Measurements from ENCODE around the gene SIVA1. TPM values are rescaled to one million over a fixed set of nuclear protein-coding genes. Genes with fewer than 3 reads are reported as not detected.

The SIVA1 gene
- polyA plus RNA-seq, 1 donor from 2014 or later = 195 TPM

DNA sequence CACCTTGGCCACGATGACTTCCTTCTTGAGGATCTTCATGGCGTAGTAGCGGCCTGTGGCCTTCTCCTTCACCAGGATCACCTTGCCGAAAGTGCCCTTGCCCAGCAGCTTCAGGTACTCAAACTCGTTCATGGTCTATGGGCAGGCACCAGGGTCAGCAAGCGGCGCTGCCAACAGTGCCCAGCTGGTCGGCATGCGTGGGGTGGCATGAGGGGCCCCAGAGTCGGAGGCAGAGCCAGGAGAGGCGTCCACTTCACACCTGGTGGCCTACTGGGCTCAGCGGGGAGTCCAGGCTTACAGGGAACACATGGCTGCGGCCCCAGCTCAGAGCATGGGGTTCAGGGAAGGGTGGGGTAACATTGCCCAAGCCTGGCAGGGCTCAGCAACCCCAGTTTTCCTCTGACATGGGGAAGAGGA is 22.1 kb downstream of the SIVA1 start:
- Mint-ChIP-seq H3K9me3 (no peaks in the 10 kb centered on the region), H3K36me3 (peaks cover 4% of the 10 kb centered on the region), H3K4me3 (no peak overlapping the region), H3K4me1 (peaks cover 0 to 1% (median 0%) of the 10 kb centered on the region in 3 donors), H3K27ac (no peak overlapping the region), H3K27me3 (no peaks in the 10 kb centered on the region)

DNA sequence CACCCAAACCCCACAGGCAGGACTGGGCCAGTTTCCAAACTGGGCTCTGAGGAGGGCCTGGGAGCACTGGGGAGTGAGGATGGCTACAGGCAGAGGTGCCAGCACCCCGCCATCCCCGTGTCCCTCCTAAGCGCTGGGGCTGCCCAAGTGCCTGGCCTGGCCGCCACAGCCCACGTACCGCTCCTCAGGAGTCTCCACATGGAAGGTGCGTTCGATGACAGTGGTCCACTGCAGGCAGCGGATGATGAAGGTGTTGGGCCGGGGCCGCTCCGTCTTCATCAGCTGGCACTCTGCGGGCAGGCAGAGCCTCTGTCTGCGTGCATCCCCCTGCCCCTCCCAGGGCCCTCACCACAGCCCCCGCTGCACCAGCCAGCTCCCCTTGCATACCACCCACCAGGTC is 23.5 kb downstream of the SIVA1 start:
- Mint-ChIP-seq H3K4me3 (no peak overlapping the region), H3K36me3 (no peaks in the 10 kb centered on the region), H3K27me3 (no peaks in the 10 kb centered on the region), H3K27ac (peak overlapping the region in 1 of 3 donors; percentile 23), H3K9me3 (no peaks in the 10 kb centered on the region), H3K4me1 (peaks cover 0 to 2% (median 0%) of the 10 kb centered on the region in 3 donors)

DNA sequence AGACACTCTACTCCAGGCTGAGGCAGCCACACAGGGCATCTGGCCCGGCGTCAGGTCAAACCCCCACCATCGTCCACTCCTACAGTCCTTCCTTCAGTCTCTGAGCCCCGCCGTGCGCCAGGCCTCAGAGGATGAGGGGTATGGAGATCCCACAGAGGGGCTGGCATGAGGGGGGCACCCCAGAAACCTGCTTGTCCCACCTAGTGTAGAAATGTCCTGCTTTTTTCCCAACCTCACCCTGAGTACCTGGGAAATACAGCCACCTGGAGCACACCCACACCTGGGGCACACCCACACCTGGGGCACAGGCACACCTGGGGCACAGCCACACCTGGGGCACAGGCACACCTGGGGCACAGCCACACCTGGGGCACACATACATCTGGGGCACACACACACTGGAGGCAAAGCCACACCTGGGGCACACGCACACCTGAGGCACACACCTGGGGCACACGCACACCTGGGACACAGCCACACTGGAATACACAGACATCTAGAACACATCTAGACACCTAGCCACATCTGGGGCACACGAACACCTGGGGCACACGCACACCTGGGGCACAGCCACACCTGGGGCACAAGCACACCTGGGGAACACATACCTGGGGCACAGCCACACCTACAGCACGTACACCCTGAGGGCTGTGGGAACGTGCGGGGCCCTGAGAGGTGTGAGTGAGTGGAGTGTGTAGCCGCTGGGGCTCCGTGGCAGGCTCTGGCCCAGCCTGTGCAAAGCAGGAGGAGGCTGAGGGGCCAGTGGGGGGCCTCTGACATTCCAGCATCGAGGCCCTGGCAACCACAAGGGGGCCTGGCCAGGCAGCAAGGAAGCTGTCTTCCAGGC is 24.2 kb downstream of the SIVA1 start:
- Mint-ChIP-seq H3K9me3 (no peaks in the 10 kb centered on the region), H3K4me1 (peaks cover 0 to 2% (median 0%) of the 10 kb centered on the region in 3 donors), H3K27ac (peak overlapping the region in 1 of 3 donors; percentile 23), H3K27me3 (no peaks in the 10 kb centered on the region), H3K36me3 (no peaks in the 10 kb centered on the region), H3K4me3 (no peak overlapping the region)

DNA sequence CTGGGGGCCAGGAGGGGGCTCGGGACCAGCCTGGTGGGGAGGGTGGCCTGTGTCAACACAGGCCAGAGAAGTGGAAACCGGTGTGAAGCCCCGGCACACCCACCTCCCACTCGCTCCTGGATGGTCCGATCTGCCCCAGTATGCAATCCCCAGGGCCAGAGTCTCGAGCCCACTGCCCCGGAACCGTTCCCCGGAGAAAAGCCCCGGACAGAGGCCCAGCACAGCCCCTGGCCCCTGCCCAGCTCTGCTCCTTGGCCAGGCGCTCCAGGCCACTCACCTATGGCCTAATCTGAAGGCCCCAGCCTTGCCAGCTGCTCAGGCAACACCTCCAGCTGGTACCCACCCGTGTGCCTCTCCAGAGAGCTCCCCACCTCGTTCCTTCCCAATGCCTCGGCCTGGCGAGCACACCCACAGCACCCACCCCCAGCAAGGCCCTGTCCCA is 24.9 kb downstream of the SIVA1 start:
- H3K4me3 Mint-ChIP-seq = no peak overlapping the region
- H3K27ac Mint-ChIP-seq = peak overlapping the region in 2 of 3 donors; percentile 10 to 64
- H3K36me3 Mint-ChIP-seq = no peaks in the 10 kb centered on the region
- no peaks in the 10 kb centered on the region for H3K27me3 Mint-ChIP-seq
- H3K4me1 Mint-ChIP-seq = peaks cover 0 to 2% (median 0%) of the 10 kb centered on the region in 3 donors
- no peaks in the 10 kb centered on the region for H3K9me3 Mint-ChIP-seq

DNA sequence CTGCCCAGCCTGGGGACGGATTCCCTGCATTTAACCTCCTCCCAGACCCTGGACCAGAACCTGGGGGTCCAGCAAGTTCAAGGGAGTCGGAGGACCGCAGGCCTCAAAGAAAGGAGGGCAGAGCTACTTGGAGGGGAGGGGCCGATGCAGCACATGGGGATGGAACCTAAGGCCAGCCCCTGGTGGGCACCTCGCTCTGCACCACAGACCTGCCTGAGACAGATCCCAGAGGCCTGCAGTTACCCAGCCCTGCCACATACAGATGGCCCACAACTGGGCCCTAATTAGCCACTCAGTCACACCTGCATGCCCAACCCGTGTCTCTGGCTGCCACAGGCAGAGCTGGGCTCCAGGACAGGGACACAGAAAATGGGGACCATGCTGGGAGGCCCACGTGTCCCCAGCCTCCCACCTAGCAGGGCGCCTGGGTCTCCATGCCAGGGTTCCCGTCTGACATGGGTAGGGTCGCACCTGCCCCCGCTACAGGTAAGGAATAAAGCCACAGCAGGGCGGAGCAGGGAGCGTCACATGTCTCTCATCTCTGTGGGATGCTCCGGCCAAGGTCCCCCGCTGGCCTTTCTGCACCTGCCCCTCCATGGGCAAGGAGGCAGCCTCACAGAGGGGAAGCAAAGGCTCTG is 25.9 kb downstream of the SIVA1 start:
- Mint-ChIP-seq H3K4me1 (peaks cover 0 to 2% (median 0%) of the 10 kb centered on the region in 3 donors), H3K4me3 (no peak overlapping the region), H3K27ac (no peak overlapping the region), H3K9me3 (no peaks in the 10 kb centered on the region), H3K36me3 (no peaks in the 10 kb centered on the region), H3K27me3 (no peaks in the 10 kb centered on the region)

DNA sequence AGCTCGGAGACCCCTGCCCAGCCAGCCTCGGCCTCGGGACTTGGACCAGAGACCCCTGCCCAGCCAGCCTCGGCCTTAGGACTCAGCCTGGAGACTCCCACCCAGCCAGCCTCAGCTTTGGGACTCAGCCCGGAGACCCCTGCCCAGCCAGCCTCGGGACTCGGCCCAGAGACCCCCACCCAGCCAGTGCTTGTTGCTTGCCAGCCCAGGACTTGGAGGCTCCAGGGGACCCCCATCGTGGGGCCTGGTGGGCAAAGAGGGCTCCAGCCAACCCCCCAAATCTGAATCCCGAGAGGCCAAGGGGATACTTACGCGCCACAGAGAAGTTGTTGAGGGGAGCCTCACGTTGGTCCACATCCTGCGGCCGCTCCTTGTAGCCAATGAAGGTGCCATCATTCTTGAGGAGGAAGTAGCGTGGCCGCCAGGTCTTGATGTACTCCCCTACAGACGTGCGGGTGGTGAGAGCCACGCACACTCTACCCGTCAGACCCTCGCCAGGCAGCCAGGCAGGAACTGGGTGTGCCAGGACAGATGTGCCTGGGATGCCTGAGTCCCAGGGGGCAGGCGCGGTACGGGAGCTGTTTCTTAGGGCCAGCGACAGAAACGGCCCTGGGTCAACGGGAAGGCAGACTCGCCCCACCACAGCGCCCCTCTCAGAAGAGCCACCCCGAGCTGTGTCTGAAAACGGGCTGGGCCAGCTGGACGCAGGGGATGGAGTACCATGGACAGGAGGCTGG is 27.0 kb downstream of the SIVA1 start:
- Mint-ChIP-seq H3K4me3 (no peak overlapping the region), H3K36me3 (no peaks in the 10 kb centered on the region), H3K27ac (peak overlapping the region in 1 of 3 donors; percentile 43), H3K27me3 (no peaks in the 10 kb centered on the region), H3K4me1 (peaks cover 0 to 3% (median 0%) of the 10 kb centered on the region in 3 donors), H3K9me3 (no peaks in the 10 kb centered on the region)

DNA sequence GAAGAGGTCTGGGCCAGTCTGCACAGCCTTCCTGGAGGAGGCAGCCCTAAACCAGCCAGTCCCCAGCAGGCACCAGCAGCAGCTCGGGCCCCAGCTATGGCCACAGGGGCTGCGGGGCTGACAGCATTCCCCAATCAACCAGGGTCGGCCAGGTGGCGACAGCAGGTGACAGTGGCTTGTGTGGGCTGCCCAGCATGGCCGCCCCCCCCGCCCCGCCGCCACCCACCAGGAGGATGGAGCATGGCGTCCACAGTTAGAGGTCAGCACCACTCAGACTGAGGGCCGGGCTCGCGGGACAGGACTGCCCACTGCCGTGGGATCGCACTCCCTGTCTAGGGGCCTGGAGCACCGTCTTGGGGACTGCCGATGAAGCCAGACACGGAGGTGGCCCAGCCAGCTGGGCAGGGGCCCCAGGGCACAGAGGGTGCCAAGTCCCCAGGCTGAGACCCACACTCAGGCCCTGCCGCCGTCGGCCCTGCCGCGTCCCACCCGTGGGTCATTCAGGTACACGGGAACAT is 27.6 kb downstream of the SIVA1 start:
- Mint-ChIP-seq H3K4me1 (peaks cover 0 to 3% (median 0%) of the 10 kb centered on the region in 3 donors), H3K4me3 (no peak overlapping the region), H3K36me3 (no peaks in the 10 kb centered on the region), H3K27ac (no peak overlapping the region), H3K9me3 (no peaks in the 10 kb centered on the region), H3K27me3 (no peaks in the 10 kb centered on the region)

DNA sequence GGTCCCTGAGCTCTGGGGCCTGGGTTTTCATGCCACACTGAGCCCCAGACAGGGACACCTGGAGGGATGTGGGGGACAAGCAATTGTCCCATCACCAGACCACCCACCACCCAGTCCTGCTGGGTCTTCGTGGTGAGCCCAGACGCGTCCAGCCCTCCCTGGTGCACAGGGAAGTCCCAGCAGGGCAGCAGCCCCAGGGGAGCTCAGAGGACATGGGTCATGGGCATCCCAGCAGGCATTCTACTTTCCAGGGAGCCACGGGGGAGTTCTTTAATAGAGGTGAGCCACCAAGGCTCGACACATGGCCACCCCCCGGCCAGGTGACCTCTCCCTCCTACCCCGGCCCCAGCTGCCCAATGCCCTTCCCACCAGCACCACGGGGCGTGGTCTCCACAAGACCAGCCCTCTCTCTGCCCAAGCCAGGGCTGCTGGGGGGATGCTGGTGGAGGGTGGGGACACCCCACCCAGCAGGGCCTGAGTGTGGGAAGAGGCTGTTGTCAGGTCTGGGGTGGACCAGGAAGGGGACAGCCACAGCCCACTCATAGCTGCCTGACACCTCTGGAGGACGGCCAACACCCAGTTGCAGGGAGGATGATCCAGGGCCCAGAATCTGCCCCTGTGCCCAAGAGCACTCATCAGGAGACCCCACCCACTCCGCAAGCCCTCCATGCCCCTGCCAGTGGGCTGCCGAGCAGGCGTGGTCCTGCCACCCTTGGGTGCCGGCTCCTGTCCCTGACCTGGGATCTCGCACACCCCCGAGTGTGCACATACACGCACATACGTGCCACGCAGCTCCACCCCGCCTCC is 28.5 kb downstream of the SIVA1 start:
- no peak overlapping the region for H3K27ac Mint-ChIP-seq
- no peaks in the 10 kb centered on the region for H3K9me3 Mint-ChIP-seq
- no peaks in the 10 kb centered on the region for H3K27me3 Mint-ChIP-seq
- H3K4me1 Mint-ChIP-seq = peaks cover 0 to 3% (median 0%) of the 10 kb centered on the region in 3 donors
- no peaks in the 10 kb centered on the region for H3K36me3 Mint-ChIP-seq
- H3K4me3 Mint-ChIP-seq = no peak overlapping the region

DNA sequence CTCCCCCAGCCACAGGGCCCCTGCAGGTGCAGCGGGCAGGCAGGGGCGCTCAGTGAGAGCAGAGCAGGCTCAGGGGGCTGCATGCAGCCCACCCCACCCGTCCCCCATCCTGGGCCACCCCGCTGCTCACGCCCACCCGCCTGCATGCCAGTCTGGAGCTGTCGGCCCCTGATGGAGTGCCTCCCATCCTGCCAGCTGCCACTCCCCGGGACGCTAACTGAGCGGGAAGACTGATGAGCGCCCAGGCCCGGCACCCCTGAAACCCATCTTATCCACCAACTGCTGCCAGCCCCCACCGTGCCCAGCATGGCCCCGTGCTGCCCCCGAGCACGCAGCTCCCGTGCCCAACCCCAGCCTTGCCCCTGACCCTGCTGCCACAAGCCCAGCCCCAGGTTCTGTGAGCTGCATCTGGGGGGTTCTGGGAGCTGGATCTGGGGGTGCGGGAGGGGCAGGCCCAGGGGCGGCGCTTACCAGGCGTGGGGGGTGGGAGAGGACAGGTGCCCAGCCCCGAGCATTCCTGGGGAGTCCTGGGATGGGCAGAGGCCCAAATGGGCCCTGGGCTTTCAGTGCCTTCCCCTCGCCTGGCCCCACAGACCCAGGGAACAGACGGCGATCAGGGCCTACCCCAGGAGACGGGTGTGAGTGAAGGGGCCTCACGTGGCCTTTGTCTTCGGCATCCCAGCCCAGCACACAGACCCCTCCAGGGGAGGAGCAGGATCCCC is 29.3 kb downstream of the SIVA1 start:
- Mint-ChIP-seq H3K27ac (no peak overlapping the region), H3K9me3 (no peaks in the 10 kb centered on the region), H3K4me3 (no peak overlapping the region), H3K36me3 (no peaks in the 10 kb centered on the region), H3K4me1 (peaks cover 0 to 3% (median 0%) of the 10 kb centered on the region in 3 donors), H3K27me3 (no peaks in the 10 kb centered on the region)

DNA sequence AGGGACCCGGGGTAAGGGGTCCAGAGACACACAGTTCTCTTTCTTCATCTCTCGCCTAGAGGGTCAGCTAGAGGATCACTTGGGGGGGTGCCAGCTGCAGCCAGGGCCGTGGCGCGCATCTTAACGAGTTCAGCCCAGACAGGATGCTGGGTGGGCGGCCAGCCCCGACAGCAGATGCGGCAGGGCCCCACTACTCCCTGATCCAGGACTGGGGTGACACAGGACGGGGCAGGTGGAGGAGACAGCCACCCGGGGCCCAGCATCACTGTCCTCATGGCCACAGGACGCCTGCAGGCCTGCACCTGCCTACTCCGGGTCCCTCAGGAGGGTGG is 29.8 kb downstream of the SIVA1 start:
- H3K4me3 Mint-ChIP-seq = no peak overlapping the region
- H3K27ac Mint-ChIP-seq = no peak overlapping the region
- no peaks in the 10 kb centered on the region for H3K36me3 Mint-ChIP-seq
- H3K27me3 Mint-ChIP-seq = no peaks in the 10 kb centered on the region
- H3K9me3 Mint-ChIP-seq = no peaks in the 10 kb centered on the region
- H3K4me1 Mint-ChIP-seq = peaks cover 0 to 3% (median 0%) of the 10 kb centered on the region in 3 donors

DNA sequence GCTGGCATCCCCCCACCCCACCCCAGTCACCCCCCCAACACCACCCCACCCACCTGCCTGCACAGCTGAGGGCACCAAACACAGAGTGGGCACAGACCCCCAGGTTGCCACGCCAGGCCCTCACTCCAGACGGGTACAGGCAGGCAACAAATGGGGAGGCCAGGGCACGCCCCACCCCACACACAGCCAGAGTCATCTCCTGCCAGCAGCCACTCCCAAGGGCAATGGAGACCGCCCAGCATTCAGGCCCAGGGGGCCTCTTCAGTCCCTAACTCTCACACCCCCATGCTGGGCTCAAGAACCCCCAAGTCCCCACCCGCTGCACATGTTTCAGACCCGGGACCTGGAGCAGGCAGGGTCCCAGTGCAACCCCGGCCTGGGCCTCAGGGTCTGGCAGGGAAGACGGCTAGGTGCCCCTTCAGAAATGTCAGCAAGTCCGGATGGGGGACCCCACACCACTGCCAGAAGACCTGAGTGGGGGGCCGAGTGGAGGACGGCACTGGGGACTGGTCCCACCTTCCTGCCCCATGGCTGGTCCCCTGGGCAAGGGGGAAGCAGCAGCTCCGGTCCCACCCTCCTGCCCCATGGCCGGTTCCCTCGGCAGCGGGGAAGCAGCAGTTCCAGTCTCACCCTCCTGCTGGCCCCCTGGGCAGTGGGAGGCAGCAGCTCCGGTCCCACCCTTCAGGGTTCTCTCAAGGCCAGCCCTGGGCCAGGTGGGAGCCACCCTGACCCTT is 30.7 kb downstream of the SIVA1 start:
- no peaks in the 10 kb centered on the region for H3K9me3 Mint-ChIP-seq
- no peak overlapping the region for H3K27ac Mint-ChIP-seq
- H3K36me3 Mint-ChIP-seq = no peaks in the 10 kb centered on the region
- H3K27me3 Mint-ChIP-seq = no peaks in the 10 kb centered on the region
- H3K4me1 Mint-ChIP-seq = peaks cover 0 to 3% (median 0%) of the 10 kb centered on the region in 3 donors
- H3K4me3 Mint-ChIP-seq = no peak overlapping the region

DNA sequence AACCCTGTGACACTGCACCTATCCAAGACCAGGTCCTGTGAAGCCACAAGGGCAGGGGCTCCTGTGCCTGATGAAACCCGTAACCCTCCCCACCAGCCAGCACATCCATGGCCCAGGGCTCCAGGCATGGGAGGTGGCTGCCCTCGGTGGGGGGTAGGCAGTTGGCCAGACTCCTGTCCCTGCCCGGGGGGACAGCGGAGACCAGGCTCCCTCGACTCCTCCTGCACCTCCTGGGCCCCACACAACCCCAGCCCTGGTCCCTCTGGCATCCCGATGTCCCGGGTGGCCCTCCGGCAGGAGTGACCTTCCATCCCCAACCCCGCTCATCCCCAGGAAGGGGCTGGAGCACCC is 31.2 kb downstream of the SIVA1 start:
- H3K4me1 Mint-ChIP-seq = peaks cover 0 to 3% (median 0%) of the 10 kb centered on the region in 3 donors
- H3K27ac Mint-ChIP-seq = no peak overlapping the region

DNA sequence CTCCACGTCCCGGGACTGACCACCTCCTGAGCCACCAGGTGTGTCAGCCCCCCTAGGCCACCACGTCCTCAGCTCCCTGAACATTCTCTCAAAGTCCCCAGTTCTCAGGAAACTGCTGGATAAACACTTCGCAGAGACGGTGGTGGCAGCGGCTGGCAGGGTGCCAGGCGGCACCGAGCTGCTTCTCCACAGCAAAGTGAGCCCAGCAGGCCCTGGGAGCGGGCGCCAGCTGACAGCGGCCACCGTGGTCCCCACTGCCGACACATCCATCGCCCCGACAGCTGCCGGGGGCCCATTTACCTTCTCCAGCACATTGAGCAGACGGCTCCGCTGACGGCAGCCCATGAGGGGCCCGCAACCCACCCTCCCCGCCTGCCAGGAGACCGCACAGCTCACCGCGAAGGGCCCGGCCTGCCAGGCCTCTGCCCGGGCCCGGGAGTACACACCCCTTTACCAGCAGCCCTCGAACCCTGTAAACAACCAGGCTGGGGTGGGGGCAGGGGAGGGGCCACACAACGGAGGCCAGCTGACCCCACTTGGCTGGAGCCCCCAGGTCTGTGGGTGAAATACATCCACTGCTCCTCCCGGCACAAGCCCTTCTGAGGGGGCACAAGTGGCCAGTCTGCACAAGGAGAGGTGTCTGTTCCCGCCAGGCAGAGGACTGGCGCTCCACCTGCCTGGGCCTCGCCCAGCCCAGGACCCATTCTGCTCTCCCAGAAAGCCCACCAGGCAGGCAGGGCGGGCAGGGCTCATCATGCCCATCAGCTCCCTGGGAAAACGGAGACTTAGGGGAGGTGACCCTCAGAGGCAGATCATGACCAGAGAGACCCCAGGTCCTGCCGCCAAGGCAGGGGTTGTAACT is 32.1 kb downstream of the SIVA1 start:
- no peak overlapping the region for H3K4me3 Mint-ChIP-seq
- no peaks in the 10 kb centered on the region for H3K27me3 Mint-ChIP-seq
- no peaks in the 10 kb centered on the region for H3K36me3 Mint-ChIP-seq
- H3K27ac Mint-ChIP-seq = no peak overlapping the region
- no peaks in the 10 kb centered on the region for H3K9me3 Mint-ChIP-seq
- peaks cover 0 to 3% (median 0%) of the 10 kb centered on the region in 3 donors for H3K4me1 Mint-ChIP-seq

More for the DNA sequence above, 31.2 kb downstream of the SIVA1 start:
- Mint-ChIP-seq H3K4me3 (no peak overlapping the region), H3K9me3 (no peaks in the 10 kb centered on the region), H3K27me3 (no peaks in the 10 kb centered on the region), H3K36me3 (no peaks in the 10 kb centered on the region)

Data from IgD-negative memory B cell (primary cell).